GM19351 (cell line): Measurements from ENCODE around the gene TEAD4.

Source experiments
- ATAC-seq: cut with Tn5 transposase; IDR thresholded peaks from one replicate; pipeline ENCODE4 v1.9.1; 2021; ENCODE audit warnings: mild to moderate bottlenecking, moderate library complexity; ENCODE audit not compliant: unreplicated experiment

The TEAD4 gene

GRCh38 chr12:2960390-2960956 lies 1.3 kb downstream of the TEAD4 start:
- no peak for ATAC-seq

- no peak for ATAC-seq
Measured at GRCh38 chr12:2960996-2961616, 1.9 kb downstream of the TEAD4 start.

GRCh38 chr12:2961705-2962104 lies 2.5 kb downstream of the TEAD4 start:
- ATAC-seq, result no peak

- no peak for ATAC-seq
Measured at GRCh38 chr12:2963154-2963759, 4.1 kb downstream of the TEAD4 start.

- ATAC-seq, result no peak
Measured at GRCh38 chr12:2963760-2964292, 4.6 kb downstream of the TEAD4 start.

GRCh38 chr12:2967651-2968050 lies 8.5 kb downstream of the TEAD4 start:
- ATAC-seq, result no peak

- no peak for ATAC-seq
Measured at GRCh38 chr12:2970744-2971143, 11.5 kb downstream of the TEAD4 start.

GRCh38 chr12:2973566-2973965 lies 14.4 kb downstream of the TEAD4 start:
- ATAC-seq, result no peak

GRCh38 chr12:2974560-2974971 lies 15.4 kb downstream of the TEAD4 start:
- ATAC-seq, result no peak

GRCh38 chr12:2976581-2976996 lies 17.4 kb downstream of the TEAD4 start:
- ATAC-seq, result no peak

GRCh38 chr12:2977776-2978175 lies 18.6 kb downstream of the TEAD4 start:
- ATAC-seq, result no peak

GRCh38 chr12:2979806-2980205 lies 20.6 kb downstream of the TEAD4 start:
- ATAC-seq, result no peak

GRCh38 chr12:2980630-2981029 lies 21.4 kb downstream of the TEAD4 start:
- ATAC-seq, result no peak

GRCh38 chr12:2982361-2982760 lies 23.2 kb downstream of the TEAD4 start:
- ATAC-seq, result no peak

- ATAC-seq, result no peak
Measured at GRCh38 chr12:2984249-2984648, 25.1 kb downstream of the TEAD4 start.

GRCh38 chr12:2984698-2985097 lies 25.5 kb downstream of the TEAD4 start:
- no peak for ATAC-seq

GRCh38 chr12:2986876-2987275 lies 27.7 kb downstream of the TEAD4 start:
- no peak for ATAC-seq

- no peak for ATAC-seq
Measured at GRCh38 chr12:2988494-2988893, 29.3 kb downstream of the TEAD4 start.

- ATAC-seq, result no peak
Measured at GRCh38 chr12:2992724-2993123, 33.5 kb downstream of the TEAD4 start.

- no peak for ATAC-seq
Measured at GRCh38 chr12:2997989-2998670, 38.9 kb downstream of the TEAD4 start.

- ATAC-seq, result no peak
Measured at GRCh38 chr12:2998789-2999264, 39.6 kb downstream of the TEAD4 start.
